GM12892 (cell line): Measurements from ENCODE around the gene PIWIL4.

Experiments used
- POLR2A ChIP-seq: IDR thresholded peaks from 2 replicates; pipeline ENCODE4 v1.6.1; 2011; ENCODE audit warnings: low read depth, low read length, control low read depth
- POLR2AphosphoS5 ChIP-seq: IDR thresholded peaks from 2 replicates; pipeline ENCODE4 v1.6.1; 2011; ENCODE audit warnings: low read depth, low read length, control low read depth

DNA sequence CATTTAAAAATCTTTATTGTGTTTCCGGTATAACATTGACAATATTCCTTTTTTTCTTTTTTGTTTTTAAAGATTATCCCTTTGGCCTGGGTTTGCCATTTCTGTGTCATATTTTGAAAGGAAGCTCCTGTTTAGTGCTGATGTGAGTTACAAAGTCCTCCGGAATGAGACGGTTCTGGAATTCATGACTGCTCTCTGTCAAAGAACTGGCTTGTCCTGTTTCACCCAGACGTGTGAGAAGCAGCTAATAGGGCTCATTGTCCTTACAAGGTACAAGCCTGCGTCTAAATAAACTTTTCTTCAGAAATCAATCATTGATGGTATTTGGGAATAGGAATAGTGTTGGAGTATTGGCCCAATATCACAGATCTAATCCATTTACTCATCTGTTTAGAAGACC is 19.8 kb downstream of the PIWIL4 start:
- TF ChIP-seq POLR2AphosphoS5: no peak
- TF ChIP-seq POLR2A: no peak
